Measurements from ENCODE around the gene PHKA2. TPM values are rescaled to one million over a fixed set of nuclear protein-coding genes. Genes with fewer than 3 reads are reported as not detected.
A peak's percentile ranks its signal among the peaks of the same experiment; 100 is the strongest.

PHKA2 gene
- total RNA-seq, 6 experiments from 2014 or later, result 48.9 to 114 (median 62.1) TPM

- H3K36me3 ChIP-seq, result no peaks in the 10 kb centered on the region
- no peak overlapping the region for H3K27ac ChIP-seq
- WGBS (ENCODE audit: insufficient coverage, low coverage, low lambda C conversion rate, missing lambda C conversion rate), result 40% methylated on average over 3 of the region's 3 CpGs
- TF ChIP-seq, protein P1, sequence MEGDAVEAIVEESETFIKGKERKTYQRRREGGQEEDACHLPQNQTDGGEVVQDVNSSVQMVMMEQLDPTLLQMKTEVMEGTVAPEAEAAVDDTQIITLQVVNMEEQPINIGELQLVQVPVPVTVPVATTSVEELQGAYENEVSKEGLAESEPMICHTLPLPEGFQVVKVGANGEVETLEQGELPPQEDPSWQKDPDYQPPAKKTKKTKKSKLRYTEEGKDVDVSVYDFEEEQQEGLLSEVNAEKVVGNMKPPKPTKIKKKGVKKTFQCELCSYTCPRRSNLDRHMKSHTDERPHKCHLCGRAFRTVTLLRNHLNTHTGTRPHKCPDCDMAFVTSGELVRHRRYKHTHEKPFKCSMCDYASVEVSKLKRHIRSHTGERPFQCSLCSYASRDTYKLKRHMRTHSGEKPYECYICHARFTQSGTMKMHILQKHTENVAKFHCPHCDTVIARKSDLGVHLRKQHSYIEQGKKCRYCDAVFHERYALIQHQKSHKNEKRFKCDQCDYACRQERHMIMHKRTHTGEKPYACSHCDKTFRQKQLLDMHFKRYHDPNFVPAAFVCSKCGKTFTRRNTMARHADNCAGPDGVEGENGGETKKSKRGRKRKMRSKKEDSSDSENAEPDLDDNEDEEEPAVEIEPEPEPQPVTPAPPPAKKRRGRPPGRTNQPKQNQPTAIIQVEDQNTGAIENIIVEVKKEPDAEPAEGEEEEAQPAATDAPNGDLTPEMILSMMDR (IDR thresholded peaks at IDR 0.05), result no peak
- TF ChIP-seq POLR2A (IDR thresholded peaks at IDR 0.05), result no peak
- no peaks in the 10 kb centered on the region for H3K4me1 ChIP-seq
- H3K9me3 ChIP-seq, result no peaks in the 10 kb centered on the region
- no peak overlapping the region for H3K4me3 ChIP-seq
- ATAC-seq (no peak), DNase-seq (no peak)
- intact Hi-C loops (cut with DNase I), result no loop called here
- no peaks in the 10 kb centered on the region for H3K27me3 ChIP-seq
Measured at GRCh38 chrX:18995221-18995620, 11.3 kb upstream of the PHKA2 start.

DNA sequence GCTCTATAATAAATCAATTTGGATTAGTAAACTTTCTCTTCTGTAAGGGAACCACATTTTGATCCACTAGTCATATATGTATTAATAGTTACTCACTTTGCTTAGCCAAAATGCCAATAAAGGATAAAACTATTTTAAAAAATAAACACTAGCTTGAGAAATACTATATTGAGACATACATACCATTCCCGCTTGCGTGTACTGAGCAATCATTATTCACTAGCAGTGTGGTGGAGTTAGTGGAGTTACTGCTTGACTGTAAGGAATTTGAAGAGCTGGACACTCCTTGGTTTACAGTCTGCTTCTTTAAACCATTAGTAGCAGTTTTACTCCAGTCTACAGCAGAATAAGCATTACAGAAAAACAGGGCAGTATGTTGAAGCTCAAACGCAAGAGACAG is 10.8 kb upstream of the PHKA2 start:
- no peak for ATAC-seq
- WGBS (ENCODE audit: insufficient coverage, low coverage, low lambda C conversion rate, missing lambda C conversion rate), result 74% methylated on average over 3 of the region's 3 CpGs
- Histone ChIP-seq H3K4me3 (no peak overlapping the region), H3K36me3 (no peaks in the 10 kb centered on the region), H3K27me3 (no peaks in the 10 kb centered on the region), H3K4me1 (no peaks in the 10 kb centered on the region), H3K9me3 (no peaks in the 10 kb centered on the region), H3K27ac (no peak overlapping the region)
- intact Hi-C loops (cut with DNase I), result no loop called here
- DNase-seq, result no peak
- TF ChIP-seq, protein P1 (IDR thresholded peaks at IDR 0.05), result no peak
- TF ChIP-seq POLR2A (IDR thresholded peaks at IDR 0.05), result no peak

DNA sequence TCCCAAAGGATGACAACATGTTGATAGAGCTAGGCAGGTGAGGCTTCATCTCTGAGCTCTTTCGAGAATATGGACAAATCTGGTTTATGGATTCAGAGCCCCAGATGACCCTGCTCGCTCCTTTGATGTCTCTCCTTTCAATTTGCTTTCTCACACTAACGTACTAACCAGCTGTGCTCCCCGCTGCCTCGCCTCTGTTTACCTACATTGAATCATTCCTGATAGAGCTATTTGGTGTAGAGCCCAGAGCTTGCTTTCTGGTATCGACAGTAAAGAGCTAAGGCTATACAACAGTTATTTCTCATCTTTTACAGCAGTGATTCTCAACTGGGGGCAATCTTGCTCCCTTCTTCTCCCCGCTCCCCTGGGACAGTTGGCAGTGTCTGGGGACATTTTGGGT is 8.9 kb upstream of the PHKA2 start:
- TF ChIP-seq POLR2A (IDR thresholded peaks at IDR 0.05), result no peak
- TF ChIP-seq, protein P1 (IDR thresholded peaks at IDR 0.05), result no peak
- 61% methylated on average over 6 of the region's 7 CpGs for WGBS (ENCODE audit: insufficient coverage, low coverage, low lambda C conversion rate, missing lambda C conversion rate)
- H3K27ac ChIP-seq, result no peak overlapping the region
- H3K9me3 ChIP-seq, result no peaks in the 10 kb centered on the region
- intact Hi-C loops (cut with DNase I), result no loop called here
- H3K27me3 ChIP-seq, result no peaks in the 10 kb centered on the region
- DNase-seq (no peak), ATAC-seq (peak in 1 of 4 donors; percentile 95)
- H3K4me3 ChIP-seq, result no peak overlapping the region
- H3K4me1 ChIP-seq, result no peaks in the 10 kb centered on the region
- no peaks in the 10 kb centered on the region for H3K36me3 ChIP-seq

DNA sequence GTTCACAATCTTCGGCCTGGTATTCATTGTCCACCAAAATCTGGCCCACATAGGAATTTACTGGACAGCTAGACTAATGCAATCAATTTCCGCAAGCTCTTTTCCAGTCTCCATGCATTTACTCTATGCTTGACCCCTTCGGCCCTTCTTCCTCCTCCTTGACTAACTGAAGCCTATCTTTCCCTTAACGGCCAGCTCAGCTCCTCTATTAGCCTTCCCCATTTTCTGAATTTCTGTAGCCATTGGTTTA is 1.2 kb upstream of the PHKA2 start:
- peak overlapping the region; percentile 53 to 68 (median 67) for H3K4me3 ChIP-seq
- no peak for DNase-seq
- WGBS (ENCODE audit: insufficient coverage, low coverage, low lambda C conversion rate, missing lambda C conversion rate), result 29% methylated on average over 4 of the region's 4 CpGs

More for the DNA sequence above, 1.2 kb upstream of the PHKA2 start:
- Histone ChIP-seq H3K27ac (peak overlapping the region; percentile 76 to 83 (median 80)), H3K27me3 (no peaks in the 10 kb centered on the region), H3K4me1 (no peaks in the 10 kb centered on the region), H3K36me3 (no peaks in the 10 kb centered on the region), H3K9me3 (no peaks in the 10 kb centered on the region)
- TF ChIP-seq, protein P1 (IDR thresholded peaks at IDR 0.05), result no peak
- no peak for TF ChIP-seq POLR2A (IDR thresholded peaks at IDR 0.05)
- intact Hi-C loops (cut with DNase I), result no loop called here
- ATAC-seq, result no peak

Data from right lobe of liver (tissue), 6 donors.